OCI-M1 (cell line): ENCODE measurements around the gene BTBD2.

ENCODE experiments used
- DNase-seq: peaks from one replicate; lab custom pipeline; 2025; lab: John Stamatoyannopoulos, UW

Gene BTBD2

DNA sequence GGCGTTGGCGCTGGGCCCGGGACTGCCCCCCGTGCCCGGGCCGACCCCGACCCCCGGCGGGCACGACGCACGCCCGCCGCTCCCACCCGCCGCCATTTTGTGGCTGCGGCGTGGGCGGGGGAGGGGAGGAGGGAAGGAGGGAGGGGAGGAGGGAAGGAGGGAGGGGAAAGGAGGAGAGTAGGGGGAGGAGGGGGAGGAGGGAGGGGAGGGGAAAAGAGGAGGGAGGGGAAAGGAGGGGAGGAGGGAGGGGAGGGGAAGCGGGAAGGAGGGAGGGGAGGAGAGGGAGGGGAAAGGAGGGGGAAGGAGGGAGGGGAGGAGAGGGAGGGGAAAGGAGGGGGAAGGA is at the start of gene BTBD2:
TSS of gene BTBD2 (minus strand) at position 107 of the 343 bp plus-strand sequence. CDS start at position 96, 11 bp downstream.
- peak; percentile 43 for DNase-seq

DNA sequence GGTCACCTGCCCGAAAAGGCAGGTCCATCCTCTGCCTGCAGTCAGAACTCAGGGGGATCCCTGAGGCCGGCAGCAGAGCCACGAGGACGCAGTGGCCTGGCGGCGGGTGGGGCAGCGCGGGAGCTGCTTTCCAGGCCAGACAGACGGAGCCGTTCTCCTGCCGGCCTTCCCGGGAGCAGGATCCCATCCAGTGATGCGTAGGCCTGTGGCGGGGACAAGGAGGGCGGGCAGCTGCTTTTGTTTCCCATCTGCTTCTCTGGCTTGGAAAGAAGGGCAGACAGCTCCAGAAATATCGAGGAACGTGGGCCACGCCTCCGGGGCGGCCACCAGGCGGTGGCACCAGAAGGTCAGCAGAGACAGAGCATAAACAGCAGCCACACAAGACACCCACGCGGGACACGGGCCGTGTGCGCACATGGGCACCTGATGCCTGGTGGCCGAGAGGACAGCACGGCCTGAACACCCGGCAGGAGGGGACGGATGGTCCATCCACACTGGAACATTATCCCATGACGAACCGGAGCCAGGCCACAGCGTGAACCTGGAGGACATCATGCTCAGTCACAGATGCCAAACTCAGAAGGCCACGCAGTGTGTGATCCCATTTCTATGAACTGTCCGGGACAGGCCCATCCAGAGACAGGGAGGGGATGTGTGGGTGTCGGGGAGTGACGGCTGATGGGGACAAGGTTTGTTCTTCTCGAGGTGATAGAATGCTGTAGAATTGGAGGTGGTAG is 49.4 kb upstream of the BTBD2 start:
- no peak for DNase-seq

DNA sequence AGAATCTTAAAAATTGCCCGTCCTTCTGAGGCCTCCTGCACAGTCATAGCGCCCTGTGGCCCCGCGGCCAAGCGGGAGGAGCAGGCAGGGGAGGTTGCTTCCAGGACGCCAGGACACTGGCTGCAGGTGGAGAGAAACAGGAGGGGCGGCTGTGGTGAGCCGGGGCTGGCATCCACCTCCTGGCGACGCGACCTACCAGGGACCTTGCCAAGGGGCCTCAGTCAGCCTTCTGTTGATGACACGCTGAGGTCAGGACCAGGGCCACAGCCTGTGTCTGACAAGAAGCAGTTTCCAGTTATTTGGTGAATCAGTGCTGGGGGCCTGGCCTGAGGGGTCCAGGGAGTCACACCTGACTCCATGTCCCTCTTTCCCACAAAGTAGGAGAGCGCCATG is 48.9 kb upstream of the BTBD2 start:
- DNase-seq, result no peak

DNA sequence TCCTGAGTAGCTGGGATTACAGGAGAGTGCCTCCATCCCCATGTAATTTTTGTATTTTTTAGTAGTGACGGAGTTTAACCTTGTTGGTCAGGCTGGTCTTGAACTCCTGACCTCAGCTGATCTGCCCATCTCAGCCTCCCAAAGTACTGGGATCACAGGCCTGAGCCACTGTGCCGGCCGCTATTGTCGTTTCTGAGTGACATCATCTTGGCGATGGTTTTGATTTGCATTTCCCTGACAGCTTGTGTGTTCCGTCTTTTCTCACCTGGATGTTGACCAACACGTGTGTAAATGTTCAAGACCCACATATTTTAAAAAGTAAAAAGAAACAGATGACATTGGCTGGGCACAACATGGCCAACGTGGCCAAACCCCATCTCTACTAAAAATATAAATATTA is 48.3 kb upstream of the BTBD2 start:
- DNase-seq, result no peak

DNA sequence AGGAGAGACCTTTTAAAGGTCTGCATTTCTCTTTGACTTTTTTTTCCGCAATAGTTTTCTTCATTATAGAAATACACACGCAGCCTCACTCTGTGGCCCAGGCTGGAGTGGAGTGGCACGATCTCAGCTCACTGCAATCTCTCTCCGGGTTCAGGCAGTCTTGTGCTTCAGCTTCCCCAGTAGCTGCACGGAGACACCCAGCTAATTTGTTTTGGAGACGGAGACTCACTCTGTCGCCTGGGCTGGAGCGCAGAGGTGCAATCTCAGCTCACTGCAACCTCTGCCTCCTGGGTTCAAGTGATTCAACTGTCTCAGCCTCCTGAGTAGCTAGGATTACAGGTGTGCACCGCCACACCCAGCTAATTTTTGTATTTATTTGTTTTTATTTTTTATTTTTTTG is 47.3 kb upstream of the BTBD2 start:
- DNase-seq, result no peak

DNA sequence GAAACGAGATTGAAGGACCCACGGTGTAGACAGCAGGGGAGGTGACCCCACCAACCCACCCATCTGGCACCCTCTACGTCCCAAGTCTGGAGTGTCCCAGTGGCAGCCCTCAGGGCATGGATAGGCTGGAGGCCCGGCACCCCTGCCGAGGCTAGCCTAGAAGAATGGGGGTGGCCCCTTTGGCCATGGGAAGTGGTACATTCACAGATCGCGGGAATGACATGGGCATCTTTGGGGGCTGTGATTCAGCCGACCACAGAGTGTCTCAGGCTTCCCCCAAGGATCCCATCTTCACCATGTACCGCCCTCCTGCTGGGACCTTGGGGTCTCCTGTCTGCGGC is 46.8 kb upstream of the BTBD2 start:
- DNase-seq, result no peak

DNA sequence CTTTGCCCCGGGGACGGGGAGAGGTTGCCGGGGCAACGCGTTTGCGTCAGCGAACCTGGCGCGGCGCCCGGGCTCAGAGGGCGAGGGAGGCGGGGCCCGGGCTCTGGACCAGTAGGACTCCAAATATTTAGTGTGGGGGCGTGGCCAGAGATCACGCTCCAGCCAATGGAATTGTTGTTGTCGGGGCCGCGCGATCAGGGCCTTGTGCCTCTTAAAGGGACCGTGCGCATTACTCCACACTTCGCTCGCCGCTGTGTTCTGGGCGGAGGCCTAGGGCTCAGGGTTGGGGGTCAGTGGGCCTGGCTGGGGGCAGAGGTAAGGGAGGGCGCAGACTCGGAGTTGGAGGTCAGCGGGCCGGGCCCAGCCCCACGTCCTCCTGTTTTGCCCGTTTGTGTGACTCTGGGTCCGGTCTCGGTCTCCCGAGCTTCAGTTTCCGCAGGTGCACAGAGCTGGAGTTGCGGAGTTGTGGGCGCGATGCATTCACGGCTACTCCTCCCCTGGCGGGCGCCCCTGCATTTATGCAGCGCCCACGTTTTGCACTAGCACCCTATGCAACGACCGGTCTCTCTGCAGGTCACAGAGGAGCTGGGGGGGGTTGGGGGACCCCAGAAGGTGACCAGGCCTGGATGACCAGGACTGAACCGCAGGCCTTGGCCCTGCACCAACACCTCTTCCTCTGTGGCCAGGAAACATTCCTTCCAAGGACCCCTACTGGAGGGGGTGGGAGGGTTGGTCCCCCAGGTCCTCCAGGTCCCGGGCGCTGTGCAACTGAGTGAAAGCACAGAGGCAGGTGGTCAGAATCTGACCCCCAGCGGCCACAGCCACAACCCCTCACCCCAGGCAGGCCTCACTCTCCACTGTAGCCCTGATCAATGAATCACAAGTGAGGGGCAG is 46.2 kb upstream of the BTBD2 start:
- DNase-seq, result peak; percentile 98

DNA sequence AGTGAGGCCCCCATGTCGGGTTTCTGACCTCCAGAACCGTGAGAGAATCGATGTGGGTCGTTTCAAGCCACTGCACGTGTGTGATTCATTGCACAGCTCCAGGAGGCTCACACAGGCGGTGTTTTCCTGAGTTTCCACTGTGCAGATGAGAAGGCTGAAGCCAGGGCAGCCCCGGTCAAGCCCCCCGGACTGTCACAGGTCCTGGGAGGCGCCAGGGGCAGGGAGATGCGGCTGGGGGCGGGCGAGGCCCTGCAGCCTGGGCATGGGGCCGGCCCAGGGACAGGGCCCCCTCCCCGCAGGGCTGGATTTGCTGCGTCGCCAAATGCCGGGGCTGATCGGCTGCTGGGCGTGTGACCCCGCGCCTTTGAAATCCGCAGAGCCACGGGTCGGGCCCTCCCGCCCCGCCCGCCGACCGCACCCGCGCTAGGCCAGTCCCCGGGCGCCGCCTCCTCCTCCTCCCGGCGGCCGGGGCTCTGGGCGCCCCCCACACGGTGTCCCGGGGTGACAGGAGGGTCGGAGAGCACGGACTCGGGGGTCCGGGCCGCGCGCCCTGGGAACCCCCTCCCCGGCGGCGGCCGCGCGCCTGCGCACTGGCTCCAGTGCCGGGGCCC is 45.5 kb upstream of the BTBD2 start:
- DNase-seq, result peak; percentile 86

DNA sequence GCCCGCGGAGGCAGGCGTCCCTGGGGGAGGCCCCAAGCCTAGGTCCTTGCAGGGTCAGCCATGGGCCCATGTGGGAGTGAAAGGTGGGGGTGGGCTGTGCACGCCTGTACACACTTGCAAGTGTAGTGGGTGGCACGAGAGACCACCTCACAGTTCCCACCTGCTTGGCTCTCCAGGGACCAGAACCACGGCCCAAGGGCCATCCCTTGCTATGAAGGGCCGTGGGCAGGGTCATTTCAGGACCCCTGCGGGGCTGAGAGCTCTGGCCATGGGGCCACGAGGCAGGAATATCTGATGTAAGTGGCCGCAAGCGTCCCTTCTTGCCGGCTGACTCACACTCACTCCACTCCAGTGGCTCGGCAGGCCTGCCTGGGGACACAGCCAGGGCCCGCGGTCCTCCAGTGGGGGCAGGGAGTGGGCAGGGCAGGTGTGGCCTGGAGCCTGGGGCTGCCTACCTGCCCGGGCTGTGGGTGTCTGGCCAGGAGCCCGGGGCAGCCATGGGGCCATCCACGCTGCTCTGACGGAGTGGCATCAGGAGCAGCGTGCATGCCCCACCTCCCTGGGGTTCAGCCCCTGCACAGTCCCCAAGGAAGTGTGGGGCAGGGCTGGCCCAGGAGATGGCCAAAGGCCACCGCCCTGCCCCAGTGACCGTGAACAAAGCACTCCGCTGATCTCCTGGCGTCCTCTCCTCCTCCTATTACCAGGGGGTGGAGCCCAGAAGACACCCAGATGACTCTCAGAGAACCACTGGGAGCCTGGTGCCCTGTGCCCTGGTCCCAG is 44.1 kb upstream of the BTBD2 start:
- DNase-seq, result peak; percentile 83

DNA sequence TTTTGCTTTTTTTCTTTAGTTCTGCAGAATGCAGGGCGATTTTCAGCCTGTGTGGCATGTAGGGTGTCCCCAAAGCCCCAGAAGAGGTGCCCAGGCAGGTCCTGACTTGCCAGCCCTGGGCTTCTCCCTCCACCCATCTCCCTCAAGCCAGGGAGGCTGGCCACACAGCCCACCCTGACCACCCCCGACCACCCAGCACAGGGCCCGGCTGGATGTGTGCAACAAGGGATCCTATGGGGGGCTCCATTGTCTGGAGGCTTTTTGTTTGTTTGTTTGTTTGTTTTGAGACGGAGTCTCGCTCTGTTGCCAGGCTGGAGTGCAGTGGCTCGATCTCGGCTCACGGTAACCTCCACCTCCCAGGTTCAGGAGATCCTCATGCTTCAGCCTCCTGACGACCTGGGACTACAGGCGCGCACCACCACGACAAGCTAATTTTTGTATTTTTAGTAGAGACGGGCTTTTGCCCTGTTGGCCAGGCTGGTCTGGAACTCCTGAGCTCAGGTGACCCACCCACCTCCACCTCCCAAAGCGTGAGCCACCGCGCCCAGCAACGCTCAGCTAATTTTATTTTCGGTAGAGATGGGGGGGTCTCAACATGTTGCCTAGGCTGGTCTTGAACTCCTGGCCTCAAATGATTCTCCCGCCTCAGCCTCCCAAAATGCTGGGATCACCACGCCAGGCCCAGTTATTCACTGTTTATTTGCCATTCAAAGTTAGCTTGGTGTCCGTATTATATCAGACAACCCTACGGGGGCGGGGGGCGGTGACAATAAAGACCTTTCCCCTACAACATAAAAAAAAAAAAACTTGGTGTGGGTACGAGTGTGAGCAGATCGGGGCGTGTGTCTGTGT is 43.3 kb upstream of the BTBD2 start:
- no peak for DNase-seq

DNA sequence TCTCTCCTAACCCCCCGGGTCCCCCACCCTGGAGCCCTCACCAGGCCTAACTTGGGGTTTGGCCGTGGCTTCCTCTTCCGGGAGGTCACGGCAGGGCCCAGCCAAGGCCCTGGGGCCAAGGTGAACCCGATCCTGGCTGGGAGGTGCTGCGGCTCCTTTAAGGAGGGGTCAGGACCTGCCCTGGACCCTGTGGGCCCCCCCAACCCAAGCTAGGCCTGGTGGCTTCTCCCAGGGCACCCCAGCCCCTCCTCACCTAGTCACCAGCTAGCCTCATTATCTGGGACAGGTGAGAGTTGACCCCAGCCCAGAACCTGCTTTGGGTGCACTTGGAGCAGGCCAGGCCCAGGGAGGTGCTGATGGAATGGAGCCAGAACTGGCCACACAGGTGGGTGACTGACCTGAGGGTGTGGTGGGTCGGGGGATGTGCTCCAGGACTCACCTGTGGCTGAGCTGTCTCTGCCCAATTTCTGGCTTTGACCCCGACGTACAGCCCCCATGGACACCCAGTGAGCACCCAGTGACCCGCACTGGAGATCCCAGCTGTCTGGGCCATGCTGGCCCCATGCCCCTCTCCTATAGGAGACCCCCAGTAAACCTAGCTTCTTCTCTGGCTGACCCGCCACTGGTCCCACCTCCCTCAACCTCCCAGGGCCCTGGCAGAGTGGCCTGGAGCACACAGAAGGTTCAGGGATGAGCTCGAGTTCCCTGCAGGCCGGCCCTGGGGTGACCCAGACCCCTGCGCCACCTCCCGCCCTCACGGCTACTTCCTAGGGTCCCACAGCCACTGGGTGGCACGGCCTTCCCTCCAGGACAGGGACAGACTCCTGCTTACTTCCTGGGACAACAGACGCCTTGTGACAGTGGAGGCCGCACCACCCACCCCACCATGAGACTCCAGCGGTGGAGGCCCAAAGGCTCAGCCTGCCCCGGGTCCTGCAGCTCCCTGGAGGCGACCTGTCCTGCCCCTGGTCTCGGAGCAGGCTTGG is 42.3 kb upstream of the BTBD2 start:
- DNase-seq, result no peak

DNA sequence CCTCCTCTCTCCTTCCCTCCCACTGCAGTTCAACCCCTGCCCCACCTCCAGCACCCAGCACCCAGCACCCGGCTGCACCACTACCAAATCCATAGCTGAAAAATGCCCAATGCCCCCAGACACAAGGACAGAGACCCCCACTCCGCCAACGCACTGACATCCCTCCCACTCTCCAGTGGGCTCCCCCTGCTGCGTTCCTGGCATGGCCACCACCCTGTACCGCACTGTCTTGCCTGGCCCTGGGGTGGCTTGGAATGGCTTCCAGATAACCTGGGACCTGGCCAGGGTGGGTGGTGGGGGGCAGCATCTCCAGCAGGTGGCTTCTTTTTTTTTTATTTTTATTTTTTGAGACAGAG is 41.3 kb upstream of the BTBD2 start:
- no peak for DNase-seq

DNA sequence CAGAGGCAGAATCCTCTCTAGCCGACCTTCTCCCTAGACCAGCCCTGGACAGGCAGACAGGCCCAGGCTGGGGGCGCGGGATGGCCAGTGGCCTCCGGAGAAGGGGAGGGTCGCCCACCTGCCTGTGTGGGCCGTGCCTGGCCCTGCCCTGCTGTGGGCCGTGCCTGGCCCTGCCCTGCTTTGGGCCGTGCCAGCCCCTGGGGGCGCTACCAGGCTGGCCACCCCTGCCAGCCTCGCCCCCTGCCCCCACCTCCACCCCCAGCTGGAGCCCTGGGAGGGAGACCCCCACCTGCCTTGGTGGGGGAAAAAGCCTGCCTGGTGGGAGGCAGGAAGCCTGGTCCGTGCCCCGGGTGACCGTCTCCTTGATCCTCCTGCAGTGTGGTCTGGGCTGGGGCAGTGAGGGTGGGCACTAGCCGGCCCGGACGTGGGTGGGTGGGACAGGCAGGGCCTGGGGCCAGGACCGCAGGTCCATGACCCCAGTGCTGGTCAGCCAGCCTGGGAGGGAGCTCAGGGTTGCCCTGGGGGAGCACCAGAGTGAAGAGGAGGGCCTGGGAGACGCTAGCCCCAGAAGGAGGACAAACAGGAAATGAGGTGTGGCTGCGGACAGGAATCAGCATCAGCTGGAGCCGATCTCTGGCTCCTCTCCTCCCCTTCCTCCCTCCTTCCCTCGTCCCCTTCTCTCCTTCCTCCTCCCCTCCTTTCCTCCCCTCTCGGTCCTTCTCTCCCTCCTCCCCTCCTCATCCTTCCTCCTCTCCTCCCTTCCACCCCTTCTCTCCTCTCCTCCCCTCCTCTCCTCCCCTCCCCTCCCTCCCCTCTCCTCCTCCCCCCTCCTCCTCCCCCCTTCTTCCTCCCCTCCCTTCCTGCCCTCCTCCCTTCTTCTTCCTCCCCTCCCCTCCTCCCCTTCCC is 40.7 kb upstream of the BTBD2 start:
- DNase-seq, result peak; percentile 64

DNA sequence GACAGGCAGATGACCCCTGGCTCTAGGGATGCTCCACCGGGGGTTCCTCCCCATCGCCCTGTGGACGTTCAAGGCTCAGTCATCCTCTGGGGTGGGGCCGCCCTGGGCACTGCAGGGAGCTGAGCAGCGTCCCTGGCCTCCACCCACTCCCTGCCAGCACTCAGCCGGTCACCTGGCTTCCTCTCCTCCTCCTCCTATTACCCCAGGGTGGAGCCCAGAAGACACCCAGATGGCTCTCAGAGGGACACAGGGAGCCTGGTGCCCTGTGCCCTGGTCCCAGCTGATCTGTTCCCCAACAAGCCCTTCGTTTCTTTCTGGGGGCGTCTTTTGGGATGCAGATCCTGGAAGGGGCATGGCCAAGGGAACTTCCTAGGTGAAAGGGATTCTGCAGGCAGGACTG is 39.2 kb upstream of the BTBD2 start:
- no peak for DNase-seq

DNA sequence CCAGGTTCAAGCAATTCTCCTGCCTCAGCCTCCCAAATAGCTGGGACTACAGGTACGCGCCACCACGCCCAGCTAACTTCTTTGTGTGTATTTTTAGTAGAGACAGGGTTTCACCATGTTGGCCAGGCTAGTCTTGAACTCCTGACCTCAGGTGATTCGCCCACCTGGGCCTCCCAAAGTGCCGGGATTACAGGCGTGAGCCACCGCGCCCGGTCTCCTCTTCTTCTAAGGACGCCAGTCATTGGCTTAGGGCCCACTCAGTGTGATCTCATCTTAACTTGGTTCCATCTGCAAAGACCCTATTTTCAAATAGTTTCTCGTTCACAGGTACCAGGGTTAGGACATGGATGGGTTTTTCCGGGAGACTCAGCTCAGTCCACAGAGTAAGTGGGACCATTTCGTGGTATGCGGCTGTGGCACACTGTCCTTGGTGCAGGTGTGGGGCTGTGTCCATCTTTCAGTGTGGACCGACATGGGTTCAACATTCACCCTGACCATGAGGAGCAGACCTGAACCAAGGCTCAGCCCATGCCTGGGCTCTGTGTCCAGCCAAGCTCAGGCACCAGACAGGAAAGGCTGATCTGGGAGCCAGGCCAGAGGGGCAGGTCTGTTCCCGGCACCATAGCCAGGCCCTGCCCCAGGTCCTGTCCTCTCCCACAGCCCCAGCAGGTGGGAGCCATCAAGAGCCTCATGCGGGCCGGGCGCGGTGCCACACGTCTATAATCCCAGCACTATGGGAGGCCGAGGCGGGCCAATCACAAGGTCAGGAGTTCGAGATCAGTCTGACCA is 38.3 kb upstream of the BTBD2 start:
- DNase-seq, result no peak

DNA sequence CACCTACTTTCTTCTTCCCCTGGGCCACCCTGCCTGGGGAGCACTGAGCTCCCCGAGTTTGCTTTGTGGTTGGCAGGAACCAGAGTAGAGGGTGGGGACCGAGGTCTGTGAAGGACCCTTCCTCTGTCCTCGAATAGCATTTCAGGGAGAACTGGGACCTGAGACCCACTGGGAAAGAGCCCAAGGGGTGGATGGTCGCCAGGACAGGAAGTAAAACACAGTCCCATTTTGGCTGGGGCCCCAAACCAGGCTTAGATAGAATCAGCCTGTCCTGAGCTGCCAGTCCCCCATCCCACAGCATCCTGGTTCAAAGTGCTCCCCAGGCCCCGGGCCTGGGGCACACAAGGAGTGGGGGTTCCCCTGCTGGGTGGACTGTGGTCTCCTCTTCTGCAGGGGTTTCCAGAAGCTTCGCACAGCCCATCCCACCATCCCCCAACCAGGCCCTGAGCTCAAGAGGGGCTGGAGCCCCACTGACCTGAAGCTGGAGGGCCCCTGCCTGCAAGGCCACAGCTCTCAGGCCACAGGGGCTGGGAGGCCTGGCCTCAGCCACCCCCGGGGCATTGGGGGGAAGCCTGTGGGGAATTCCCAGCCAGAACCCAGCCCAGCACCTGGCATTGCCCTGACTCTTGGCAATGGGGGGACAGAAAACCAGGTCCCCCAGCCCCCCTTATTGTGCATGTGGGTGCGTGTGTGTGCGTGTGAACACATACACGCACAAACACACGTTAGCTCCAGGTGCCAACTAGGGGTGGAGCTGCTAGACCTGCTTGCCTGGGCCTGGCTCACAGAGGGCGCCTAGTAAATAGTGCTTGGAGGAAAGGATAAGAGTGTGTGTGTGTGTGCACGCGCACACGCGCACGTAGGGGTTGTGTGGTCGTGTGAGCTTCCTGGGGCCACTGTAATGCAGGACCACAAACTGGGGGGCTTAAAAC is 36.5 kb upstream of the BTBD2 start:
- DNase-seq, result no peak
